ENCODE results near the gene RBM33.

Gene RBM33

DNA sequence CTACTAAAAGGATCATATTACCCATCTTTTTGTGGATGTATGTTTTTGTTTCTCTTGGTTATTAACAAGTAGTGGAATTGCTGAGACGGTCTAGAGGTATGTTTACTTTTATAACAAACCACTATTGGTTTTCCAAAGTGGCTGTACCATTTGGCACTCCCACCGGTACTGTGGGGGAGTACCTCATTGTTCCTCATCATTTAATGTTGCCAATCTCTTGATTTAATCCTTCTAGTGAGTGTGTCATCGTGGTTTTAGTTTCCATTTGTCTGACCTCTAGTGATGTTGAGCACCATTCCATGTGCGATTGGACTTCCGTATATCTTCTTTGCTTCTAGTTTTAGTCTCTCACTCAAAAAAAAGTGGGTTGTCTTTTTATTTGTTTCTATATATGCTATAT, 50.4 kb downstream of the RBM33 start:
- no peak for DNase-seq (ENCODE audit: low read depth, low spot score)
- no peaks in the 10 kb centered on the region for H3K27me3 ChIP-seq (ENCODE audit: insufficient read depth, insufficient read length)
- H3K4me3 ChIP-seq (ENCODE audit: insufficient read length, low read depth) = no peak overlapping the region
- no peak overlapping the region for H3K9ac ChIP-seq (ENCODE audit: insufficient read length, low read depth)
- no peak for TF ChIP-seq ZNF274 (IDR thresholded peaks at IDR 0.05; ENCODE audit: low read depth, low read length)
- TF ChIP-seq YY1 (IDR thresholded peaks at IDR 0.05; ENCODE audit: insufficient read depth, insufficient read length) = no peak
- TF ChIP-seq SUZ12 (IDR thresholded peaks at IDR 0.05; ENCODE audit: extremely low read depth, insufficient read depth, insufficient read length) = no peak
- no peaks in the 10 kb centered on the region for H3K9me3 ChIP-seq (ENCODE audit: insufficient read depth, low read length)
- H3K36me3 ChIP-seq (ENCODE audit: insufficient read depth, insufficient read length, low read length) = peaks cover 10% of the 10 kb centered on the region
- no peaks in the 10 kb centered on the region for H3K4me1 ChIP-seq (ENCODE audit: insufficient read depth, insufficient read length)

DNA sequence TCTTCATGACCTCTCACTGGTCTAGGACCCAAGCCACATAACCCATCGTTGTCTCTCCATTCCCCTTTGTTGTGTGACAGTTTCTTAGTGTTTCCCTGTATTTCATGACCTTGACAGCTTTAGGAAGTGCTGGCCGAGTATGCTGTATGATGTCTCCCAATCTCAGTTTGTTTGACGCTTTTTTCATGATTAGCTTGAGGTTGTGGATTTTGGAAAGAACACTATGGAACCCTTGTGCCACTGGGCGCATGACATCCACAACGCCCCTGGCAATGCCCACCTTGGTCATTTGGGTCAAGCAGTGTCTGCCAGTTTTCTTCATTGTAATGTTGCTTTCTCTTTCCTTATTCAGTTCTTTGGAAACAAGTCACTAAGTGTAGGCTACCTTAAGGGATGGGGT, 52.3 kb downstream of the RBM33 start:
- H3K27me3 ChIP-seq (ENCODE audit: insufficient read depth, insufficient read length) = no peaks in the 10 kb centered on the region
- H3K9ac ChIP-seq (ENCODE audit: insufficient read length, low read depth) = no peak overlapping the region
- no peaks in the 10 kb centered on the region for H3K9me3 ChIP-seq (ENCODE audit: insufficient read depth, low read length)
- H3K4me3 ChIP-seq (ENCODE audit: insufficient read length, low read depth) = no peak overlapping the region
- no peak for TF ChIP-seq ZNF274 (IDR thresholded peaks at IDR 0.05; ENCODE audit: low read depth, low read length)
- no peak for DNase-seq (ENCODE audit: low read depth, low spot score)
- no peaks in the 10 kb centered on the region for H3K4me1 ChIP-seq (ENCODE audit: insufficient read depth, insufficient read length)
- peaks cover 24% of the 10 kb centered on the region for H3K36me3 ChIP-seq (ENCODE audit: insufficient read depth, insufficient read length, low read length)

DNA sequence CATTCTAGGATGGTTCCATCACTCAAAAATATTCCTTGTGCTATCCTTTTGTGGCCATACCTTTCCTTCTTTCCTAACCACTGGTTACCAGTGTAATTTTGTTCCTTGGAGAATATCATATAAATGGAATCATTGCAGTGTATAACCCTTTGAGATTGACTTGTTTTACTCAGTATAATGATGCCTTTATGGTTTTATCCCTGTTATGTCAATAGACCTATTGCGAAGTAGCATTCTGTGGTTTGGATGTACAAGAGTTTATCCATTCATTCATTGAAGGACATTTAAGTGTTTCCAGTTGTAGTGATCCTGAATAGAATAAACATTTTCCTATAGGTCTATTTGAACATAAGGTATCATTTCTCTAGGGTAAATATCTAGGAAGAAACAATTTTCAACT, 54.2 kb downstream of the RBM33 start:
- TF ChIP-seq SUZ12 (IDR thresholded peaks at IDR 0.05; ENCODE audit: extremely low read depth, insufficient read depth, insufficient read length) (no peak), ZNF274 (IDR thresholded peaks at IDR 0.05; ENCODE audit: low read depth, low read length) (no peak), YY1 (IDR thresholded peaks at IDR 0.05; ENCODE audit: insufficient read depth, insufficient read length) (no peak)
- no peak for DNase-seq (ENCODE audit: low read depth, low spot score)
- no peaks in the 10 kb centered on the region for H3K27me3 ChIP-seq (ENCODE audit: insufficient read depth, insufficient read length)
- peaks cover 38% of the 10 kb centered on the region for H3K36me3 ChIP-seq (ENCODE audit: insufficient read depth, insufficient read length, low read length)
- H3K9ac ChIP-seq (ENCODE audit: insufficient read length, low read depth) = no peak overlapping the region
- H3K4me3 ChIP-seq (ENCODE audit: insufficient read length, low read depth) = no peak overlapping the region
- H3K9me3 ChIP-seq (ENCODE audit: insufficient read depth, low read length) = no peaks in the 10 kb centered on the region
- no peaks in the 10 kb centered on the region for H3K4me1 ChIP-seq (ENCODE audit: insufficient read depth, insufficient read length)

DNA sequence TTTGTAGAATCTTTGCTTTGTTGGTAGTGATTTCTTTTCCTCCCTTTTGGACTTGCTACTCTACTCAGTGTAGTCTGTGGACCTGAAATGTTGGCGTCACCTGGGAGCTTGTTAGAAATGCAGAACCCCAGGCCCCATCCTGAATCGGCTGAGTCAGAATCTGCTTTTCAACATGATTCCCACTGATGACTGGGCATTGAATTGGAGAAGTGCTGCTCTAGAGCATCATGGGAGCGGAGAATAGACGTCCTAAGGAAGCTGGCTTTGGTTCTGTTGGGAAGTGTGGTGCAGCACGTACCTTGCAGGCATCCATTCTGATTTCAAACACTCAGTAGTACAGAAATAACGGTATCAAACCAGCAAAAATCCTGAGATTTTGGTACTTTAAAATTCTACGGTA, 54.7 kb downstream of the RBM33 start:
- Histone ChIP-seq H3K4me1 (ENCODE audit: insufficient read depth, insufficient read length) (no peaks in the 10 kb centered on the region), H3K9me3 (ENCODE audit: insufficient read depth, low read length) (no peaks in the 10 kb centered on the region), H3K27me3 (ENCODE audit: insufficient read depth, insufficient read length) (no peaks in the 10 kb centered on the region), H3K36me3 (ENCODE audit: insufficient read depth, insufficient read length, low read length) (peaks cover 39% of the 10 kb centered on the region), H3K4me3 (ENCODE audit: insufficient read length, low read depth) (no peak overlapping the region), H3K9ac (ENCODE audit: insufficient read length, low read depth) (no peak overlapping the region)
- no peak for TF ChIP-seq YY1 (IDR thresholded peaks at IDR 0.05; ENCODE audit: insufficient read depth, insufficient read length)
- TF ChIP-seq SUZ12 (IDR thresholded peaks at IDR 0.05; ENCODE audit: extremely low read depth, insufficient read depth, insufficient read length) = no peak
- TF ChIP-seq ZNF274 (IDR thresholded peaks at IDR 0.05; ENCODE audit: low read depth, low read length) = no peak
- no peak for DNase-seq (ENCODE audit: low read depth, low spot score)

DNA sequence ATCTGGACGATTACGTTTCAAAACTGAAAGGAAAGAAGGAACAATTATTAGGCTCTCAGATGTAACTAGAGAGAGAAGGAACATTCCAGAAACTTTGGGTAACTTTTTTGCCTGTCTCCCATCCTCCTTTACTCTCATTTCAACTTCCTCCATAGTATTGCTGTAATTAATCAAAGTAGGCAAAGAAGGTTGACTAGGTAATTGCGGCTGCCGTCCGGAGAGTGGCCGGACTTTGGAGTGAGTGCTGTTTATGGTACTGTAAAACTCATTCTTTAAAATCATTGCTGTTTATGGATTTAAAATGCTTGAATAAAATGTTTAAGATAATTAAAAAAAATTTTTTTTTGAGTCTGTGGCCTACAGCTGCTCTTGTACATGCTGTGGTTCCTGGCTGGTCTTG, 56.4 kb downstream of the RBM33 start:
- peaks cover 44% of the 10 kb centered on the region for H3K36me3 ChIP-seq (ENCODE audit: insufficient read depth, insufficient read length, low read length)

DNA sequence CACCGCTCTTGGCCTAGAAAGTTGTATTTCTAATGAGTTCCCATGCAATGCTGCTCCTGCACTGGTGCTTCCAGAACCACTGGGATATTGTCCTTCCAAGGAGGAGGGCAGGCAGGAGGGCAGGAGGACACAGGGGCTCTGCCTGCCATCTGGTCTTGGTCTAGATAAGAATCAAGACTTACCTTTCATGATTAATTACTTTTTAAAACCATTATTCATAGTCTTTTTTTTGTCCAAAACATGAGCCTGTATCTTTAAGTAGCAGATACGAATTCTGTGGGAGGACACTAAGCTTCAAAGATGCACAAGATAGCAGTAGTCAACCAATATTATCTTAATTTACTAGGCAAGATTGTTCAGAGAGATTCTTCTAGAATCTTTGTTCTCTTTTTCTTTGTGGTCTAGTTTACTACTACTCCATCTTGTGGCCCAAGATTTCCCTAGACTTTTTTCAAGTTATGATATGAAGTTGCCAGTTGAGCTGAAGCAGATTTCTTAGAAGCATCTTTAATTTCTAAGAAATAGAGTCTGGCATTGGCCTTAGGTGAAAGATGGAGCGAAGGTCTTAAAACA, 57.6 kb downstream of the RBM33 start:
- H3K36me3 ChIP-seq (ENCODE audit: insufficient read depth, insufficient read length, low read length) = peaks cover 52% of the 10 kb centered on the region
- H3K4me3 ChIP-seq (ENCODE audit: insufficient read length, low read depth) = no peak overlapping the region

More for the DNA sequence above, 56.4 kb downstream of the RBM33 start:
- no peak overlapping the region for H3K4me3 ChIP-seq (ENCODE audit: insufficient read length, low read depth)
- H3K9ac ChIP-seq (ENCODE audit: insufficient read length, low read depth) = no peak overlapping the region
- no peak for DNase-seq (ENCODE audit: low read depth, low spot score)
- no peaks in the 10 kb centered on the region for H3K4me1 ChIP-seq (ENCODE audit: insufficient read depth, insufficient read length)
- TF ChIP-seq YY1 (IDR thresholded peaks at IDR 0.05; ENCODE audit: insufficient read depth, insufficient read length) = no peak
- no peak for TF ChIP-seq ZNF274 (IDR thresholded peaks at IDR 0.05; ENCODE audit: low read depth, low read length)
- no peak for TF ChIP-seq SUZ12 (IDR thresholded peaks at IDR 0.05; ENCODE audit: extremely low read depth, insufficient read depth, insufficient read length)
- H3K27me3 ChIP-seq (ENCODE audit: insufficient read depth, insufficient read length) = no peaks in the 10 kb centered on the region
- H3K9me3 ChIP-seq (ENCODE audit: insufficient read depth, low read length) = no peaks in the 10 kb centered on the region

DNA sequence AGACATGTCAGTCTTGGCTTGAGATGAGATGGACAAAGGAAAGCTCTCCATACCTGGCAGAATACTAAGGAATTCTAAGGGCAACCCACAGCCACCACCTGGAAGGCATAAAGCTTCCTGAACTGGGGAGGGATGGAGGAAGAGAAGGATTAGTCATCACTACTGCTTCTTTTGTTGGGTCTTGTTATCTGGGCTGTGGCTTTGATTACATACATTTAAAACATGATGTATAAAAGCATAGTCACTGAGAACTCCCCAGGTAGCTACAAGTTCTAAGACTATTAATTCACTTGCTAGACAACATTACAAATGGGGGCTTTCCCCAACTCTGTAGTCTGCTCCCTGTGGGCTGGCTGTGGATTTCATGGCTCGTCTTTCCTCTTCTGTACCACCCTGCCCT, 58.2 kb downstream of the RBM33 start:
- no peak overlapping the region for H3K4me3 ChIP-seq (ENCODE audit: insufficient read length, low read depth)

More for the DNA sequence above, 57.6 kb downstream of the RBM33 start:
- DNase-seq (ENCODE audit: low read depth, low spot score) = no peak
- no peak overlapping the region for H3K9ac ChIP-seq (ENCODE audit: insufficient read length, low read depth)
- TF ChIP-seq SUZ12 (IDR thresholded peaks at IDR 0.05; ENCODE audit: extremely low read depth, insufficient read depth, insufficient read length) (no peak), ZNF274 (IDR thresholded peaks at IDR 0.05; ENCODE audit: low read depth, low read length) (no peak)
- H3K4me1 ChIP-seq (ENCODE audit: insufficient read depth, insufficient read length) = no peaks in the 10 kb centered on the region
- H3K9me3 ChIP-seq (ENCODE audit: insufficient read depth, low read length) = no peaks in the 10 kb centered on the region
- H3K27me3 ChIP-seq (ENCODE audit: insufficient read depth, insufficient read length) = no peaks in the 10 kb centered on the region

More for the DNA sequence above, 58.2 kb downstream of the RBM33 start:
- Histone ChIP-seq H3K27me3 (ENCODE audit: insufficient read depth, insufficient read length) (no peaks in the 10 kb centered on the region), H3K9me3 (ENCODE audit: insufficient read depth, low read length) (no peaks in the 10 kb centered on the region), H3K36me3 (ENCODE audit: insufficient read depth, insufficient read length, low read length) (peaks cover 55% of the 10 kb centered on the region), H3K4me1 (ENCODE audit: insufficient read depth, insufficient read length) (no peaks in the 10 kb centered on the region), H3K9ac (ENCODE audit: insufficient read length, low read depth) (no peak overlapping the region)
- DNase-seq (ENCODE audit: low read depth, low spot score) = no peak
- TF ChIP-seq ZNF274 (IDR thresholded peaks at IDR 0.05; ENCODE audit: low read depth, low read length) (no peak), YY1 (IDR thresholded peaks at IDR 0.05; ENCODE audit: insufficient read depth, insufficient read length) (no peak), SUZ12 (IDR thresholded peaks at IDR 0.05; ENCODE audit: extremely low read depth, insufficient read depth, insufficient read length) (no peak)

Data from NT2/D1 (cell line).